ENCODE data around the gene CMIP.
A peak's percentile ranks its signal among the peaks of the same experiment; 100 is the strongest.
"Not testable (repeated sequence)": the region's sequence is repeated elsewhere in the genome, so short reads cannot be mapped to it uniquely, and the experiment has no call there.

CMIP gene

GRCh38 chr16:81571592-81572385 is 127.2 kb downstream of the CMIP start:
- DNase-seq: no peak

GRCh38 chr16:81572386-81573144 is 128.0 kb downstream of the CMIP start:
- no peak for DNase-seq

GRCh38 chr16:81573533-81574020 is 129.0 kb downstream of the CMIP start:
- no peak for DNase-seq

GRCh38 chr16:81574168-81574567 is 129.6 kb downstream of the CMIP start:
- no peak for DNase-seq

GRCh38 chr16:81575307-81575706 is 130.7 kb downstream of the CMIP start:
- no peak for DNase-seq

GRCh38 chr16:81575834-81576233 is 131.2 kb downstream of the CMIP start:
- DNase-seq: no peak

- no peak for DNase-seq
Observed at GRCh38 chr16:81576696-81577095, 132.1 kb downstream of the CMIP start.

- DNase-seq: not testable (repeated sequence)
Observed at GRCh38 chr16:81577272-81577671, 132.7 kb downstream of the CMIP start.

GRCh38 chr16:81578076-81578475 is 133.5 kb downstream of the CMIP start:
- no peak for DNase-seq

- no peak for DNase-seq
Observed at GRCh38 chr16:81578636-81579413, 134.2 kb downstream of the CMIP start.

GRCh38 chr16:81581107-81581506 is 136.5 kb downstream of the CMIP start:
- no peak for DNase-seq

GRCh38 chr16:81582655-81583441 is 138.2 kb downstream of the CMIP start:
- no peak for DNase-seq

- DNase-seq: peak; percentile 51
Observed at GRCh38 chr16:81583893-81584631, 139.5 kb downstream of the CMIP start.

GRCh38 chr16:81585785-81586184 is 141.2 kb downstream of the CMIP start:
- DNase-seq: no peak

GRCh38 chr16:81586417-81586816 is 141.8 kb downstream of the CMIP start:
- no peak for DNase-seq

GRCh38 chr16:81586977-81587625 is 142.5 kb downstream of the CMIP start:
- DNase-seq: no peak

GRCh38 chr16:81587626-81588160 is 143.1 kb downstream of the CMIP start:
- no peak for DNase-seq

- DNase-seq: no peak
Observed at GRCh38 chr16:81588326-81589081, 143.9 kb downstream of the CMIP start.

GRCh38 chr16:81589975-81590650 is 145.5 kb downstream of the CMIP start:
- DNase-seq: no peak
